GM11168 (cell line): ENCODE measurements around the gene HOMER3.
"Not testable (repeated sequence)": the region's sequence is repeated elsewhere in the genome, so short reads cannot be mapped to it uniquely, and the experiment has no call there.

Experiments
- in situ Hi-C: fragments of 300-500 bp; cut with MboI; formaldehyde crosslinking; loops from one replicate; pipeline ENCODE4 v1.12.0; 2022; ENCODE audit warnings: low sequenced_read_pairs; ENCODE audit not compliant: unreplicated experiment

Gene HOMER3

DNA sequence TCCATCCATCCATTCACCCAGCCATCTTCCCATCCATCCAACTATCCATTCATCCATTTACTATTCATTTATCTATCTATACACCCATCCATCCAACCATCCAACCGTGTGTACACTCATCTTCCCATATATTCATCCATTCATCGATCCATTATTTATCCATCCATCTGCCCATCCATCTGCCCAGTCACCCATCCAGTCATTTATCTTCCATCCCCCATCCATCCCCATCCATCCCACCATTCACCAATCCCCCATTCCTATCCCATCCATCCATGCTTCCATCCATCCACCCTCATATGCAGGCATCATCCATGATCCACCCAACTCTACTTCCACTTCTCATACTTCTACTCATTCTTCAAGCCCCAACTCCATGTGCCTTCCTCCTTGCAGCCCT lies 14.0 kb upstream of the HOMER3 start:
- in situ Hi-C loops: no loop called here

DNA sequence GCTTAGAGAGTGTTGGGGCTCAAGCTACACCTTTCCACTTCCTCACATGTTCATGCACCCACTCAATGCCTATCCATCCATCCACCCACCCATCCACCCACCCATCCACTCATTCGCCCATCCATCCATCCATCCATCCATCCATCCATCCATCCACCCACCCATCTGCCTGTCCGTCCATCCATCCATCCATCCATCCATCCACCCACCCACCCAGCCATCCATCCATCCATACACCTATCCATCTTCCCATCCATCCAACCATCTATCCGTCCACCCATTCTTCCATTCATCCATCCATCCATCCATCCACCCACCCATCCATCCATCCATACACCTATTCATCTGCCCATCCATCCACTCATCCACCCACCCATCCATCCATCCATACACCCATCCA lies 13.1 kb upstream of the HOMER3 start:
- in situ Hi-C loops: no loop called here

DNA sequence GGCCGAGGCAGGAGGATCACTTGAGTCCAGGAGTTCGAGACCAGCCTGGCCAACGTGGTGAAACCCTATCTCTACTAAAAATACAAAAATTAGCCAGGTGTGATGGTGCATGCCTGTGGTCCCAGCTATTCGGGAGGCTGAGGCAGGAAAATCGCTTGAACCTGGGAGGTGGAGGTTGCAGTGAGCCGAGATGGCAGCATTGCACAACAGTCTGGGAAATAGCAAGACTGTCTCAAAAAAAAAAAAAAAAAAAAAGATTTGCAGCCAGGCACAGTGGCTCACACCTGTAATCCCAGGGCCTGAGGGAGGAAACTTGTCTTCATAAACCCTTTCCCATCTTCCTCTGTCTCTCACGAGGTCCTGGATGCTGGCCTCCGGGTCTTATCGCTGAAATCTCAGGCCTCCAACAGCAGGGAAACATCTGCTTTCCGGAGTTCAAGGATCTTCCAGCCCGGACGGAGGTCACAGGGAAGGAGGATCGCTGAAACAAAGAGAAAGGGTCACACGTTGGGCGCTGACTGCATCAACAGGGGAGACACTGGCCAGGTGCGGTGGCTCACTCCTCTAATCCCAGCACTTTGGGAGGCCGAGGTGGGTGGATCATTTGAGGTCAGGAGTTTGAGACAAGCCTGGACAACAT lies 11.5 kb upstream of the HOMER3 start:
- in situ Hi-C loops: not testable (repeated sequence)

DNA sequence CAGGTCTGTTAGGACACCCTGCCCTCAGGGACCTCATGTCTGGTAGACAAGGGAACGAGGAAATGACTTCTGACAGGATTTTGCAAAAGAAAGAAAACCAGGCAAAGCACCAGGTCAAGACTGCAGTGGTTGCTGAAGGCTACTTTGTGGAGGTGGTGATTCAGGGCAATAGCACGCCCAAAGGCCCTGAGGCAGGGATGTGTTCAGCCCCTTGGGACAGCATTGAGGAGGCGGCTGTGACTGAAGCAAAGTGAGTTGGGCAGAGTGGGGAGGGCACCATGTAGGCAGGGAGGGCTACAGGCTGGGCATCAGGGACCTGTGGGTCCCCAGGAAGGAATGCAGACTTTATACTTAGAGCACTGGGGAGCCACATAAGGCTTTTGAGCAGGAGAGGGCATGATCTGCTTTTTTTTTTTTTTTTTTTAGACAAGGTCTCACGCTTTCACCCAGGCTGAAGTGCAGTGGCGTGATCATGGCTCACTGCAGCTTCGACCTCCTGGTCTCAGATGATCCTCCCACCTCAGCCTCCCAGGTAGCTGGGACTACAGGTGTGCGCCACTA lies 10.8 kb upstream of the HOMER3 start:
- in situ Hi-C loops: no loop called here

DNA sequence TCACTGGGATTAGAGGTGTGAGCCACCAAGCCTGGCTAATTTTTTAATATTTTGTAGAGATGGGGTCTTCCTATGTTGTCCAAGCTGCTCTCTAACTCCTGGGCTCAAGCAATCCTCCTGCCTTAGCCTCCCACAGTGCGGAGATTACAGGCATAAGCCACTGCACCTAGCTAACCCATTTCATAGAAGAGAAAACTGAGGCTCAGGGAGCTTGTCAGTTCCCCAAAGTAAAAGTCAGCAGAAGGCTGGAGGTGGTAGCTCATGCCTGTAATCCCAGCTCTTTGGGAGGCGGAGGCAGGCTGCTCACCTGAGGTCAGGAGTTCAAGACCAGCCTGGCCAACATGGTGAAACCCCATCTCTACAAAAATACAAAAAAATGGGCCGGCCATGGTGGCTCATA lies 8.8 kb upstream of the HOMER3 start:
- in situ Hi-C loops: no loop called here

DNA sequence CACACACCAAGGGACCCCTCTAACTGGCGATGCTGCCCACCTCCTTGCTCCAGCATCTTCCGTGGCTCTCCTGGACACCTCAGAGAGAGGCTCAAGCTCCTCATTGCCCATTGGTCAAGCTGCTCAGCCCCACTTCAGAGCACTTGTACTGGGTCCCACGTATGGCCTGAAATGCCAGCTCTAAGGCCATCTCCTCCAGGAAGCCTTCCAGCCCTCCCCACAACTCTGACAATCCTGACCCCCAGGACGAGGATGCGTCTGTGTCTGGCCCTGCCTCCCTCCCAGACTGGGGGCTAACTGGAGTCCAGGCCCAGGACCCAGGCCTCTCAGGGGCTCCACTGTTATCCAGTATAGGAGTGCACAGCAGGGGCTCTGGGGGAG lies 7.9 kb upstream of the HOMER3 start:
- in situ Hi-C loops: no loop called here

DNA sequence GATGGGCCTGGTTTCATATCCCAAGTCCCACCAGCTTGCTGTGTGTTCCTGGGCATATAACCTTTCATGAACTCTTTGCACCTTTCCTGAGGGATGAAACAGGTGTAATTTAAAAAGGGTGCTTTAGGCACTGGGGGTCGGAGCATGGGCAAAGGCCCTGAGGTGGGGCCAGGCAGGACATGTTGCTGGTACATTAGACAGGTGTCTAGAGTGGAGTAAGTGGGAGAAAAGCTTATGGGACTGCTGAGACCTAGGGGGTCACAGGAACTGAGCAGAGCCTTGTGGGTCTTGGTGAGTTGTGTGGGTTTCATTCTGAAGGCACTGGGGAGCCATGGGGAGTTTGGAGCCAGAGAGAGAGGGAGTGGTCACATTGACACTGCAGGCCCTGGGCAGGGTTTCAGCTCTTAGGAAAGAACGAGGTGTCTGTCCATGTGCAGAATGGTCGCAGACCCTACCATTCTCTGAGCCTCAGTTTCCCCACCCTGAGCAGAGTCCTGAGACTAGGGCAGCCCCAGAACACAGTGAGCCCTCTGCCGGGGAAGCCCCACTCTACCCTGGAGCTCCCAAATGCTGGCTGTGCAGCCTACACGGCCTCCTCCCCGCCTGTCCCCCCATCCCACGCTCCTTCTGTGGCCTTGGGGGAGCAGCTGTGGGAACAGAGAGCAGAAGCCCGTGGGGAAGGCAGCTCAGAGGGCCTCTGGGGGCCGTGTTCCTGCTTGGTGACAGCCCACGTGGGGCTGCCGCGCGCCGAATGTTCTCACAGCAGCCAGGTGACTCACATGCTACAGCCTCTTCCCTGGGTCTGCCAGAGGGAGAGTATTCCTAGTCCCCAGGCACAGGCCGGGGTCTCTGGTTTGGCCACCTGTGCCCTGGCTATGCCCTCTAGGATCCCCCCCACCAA lies 7.3 kb upstream of the HOMER3 start:
- in situ Hi-C loops: no loop called here

DNA sequence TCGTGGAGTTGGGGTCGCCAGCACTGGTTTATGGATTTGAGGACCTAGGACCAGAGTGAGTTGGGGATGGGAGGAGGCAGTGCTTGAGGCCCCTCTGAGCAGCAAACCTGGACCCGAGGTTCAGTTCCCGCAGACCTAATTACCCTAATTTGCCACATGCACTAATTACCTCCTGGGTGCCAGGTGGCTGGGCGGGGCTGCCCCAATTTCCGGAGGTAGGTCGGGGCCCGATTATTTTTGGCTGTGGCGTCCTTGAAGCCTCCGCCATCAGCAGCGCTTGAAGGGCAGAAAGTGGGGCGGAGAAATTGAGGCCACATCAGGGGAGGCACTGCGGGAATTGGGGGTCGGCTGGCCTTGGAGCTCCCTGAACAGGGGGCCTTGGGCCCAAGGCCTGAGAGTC lies 5.9 kb upstream of the HOMER3 start:
- in situ Hi-C loops: no loop called here

DNA sequence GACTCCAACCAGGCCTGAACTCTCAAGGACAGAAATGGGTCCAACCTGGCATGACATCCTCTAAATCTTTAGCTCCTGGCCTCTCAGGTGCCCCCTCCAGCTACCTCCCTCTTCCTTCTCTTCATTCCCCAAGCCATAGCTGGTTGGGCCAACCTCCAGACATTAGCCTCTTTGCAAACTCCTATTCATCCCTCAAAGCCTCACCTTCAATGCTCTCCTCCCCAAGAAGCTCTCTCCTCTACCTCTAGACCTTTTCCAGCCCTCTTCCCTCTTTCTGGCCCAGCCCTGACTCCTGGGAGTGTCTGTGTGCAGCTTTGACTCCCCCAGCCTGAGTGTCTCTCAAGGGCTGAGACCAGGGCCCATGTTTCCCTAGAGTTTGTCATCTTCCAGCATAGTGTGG lies 5.3 kb upstream of the HOMER3 start:
- in situ Hi-C loops: no loop called here

DNA sequence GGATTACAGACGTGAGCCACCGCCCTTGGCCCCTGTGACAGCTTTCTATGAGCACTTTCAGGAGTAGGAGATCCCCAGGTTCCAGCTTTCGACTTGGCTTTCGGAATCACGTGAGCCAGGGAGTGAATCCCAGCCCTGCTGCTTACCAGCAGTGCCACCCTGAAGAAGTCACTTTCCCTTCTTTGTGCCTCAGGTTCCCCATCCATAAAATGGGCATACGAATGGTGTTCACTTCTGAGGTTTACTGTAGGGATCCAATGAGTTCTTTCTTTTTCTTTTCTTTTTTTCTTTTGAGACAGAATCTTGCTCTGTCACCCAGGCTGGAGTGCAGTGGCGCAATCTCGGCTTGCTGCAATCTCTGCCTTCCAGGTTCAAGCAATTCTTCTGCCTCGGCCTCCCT lies 4.3 kb upstream of the HOMER3 start:
- in situ Hi-C loops: no loop called here

DNA sequence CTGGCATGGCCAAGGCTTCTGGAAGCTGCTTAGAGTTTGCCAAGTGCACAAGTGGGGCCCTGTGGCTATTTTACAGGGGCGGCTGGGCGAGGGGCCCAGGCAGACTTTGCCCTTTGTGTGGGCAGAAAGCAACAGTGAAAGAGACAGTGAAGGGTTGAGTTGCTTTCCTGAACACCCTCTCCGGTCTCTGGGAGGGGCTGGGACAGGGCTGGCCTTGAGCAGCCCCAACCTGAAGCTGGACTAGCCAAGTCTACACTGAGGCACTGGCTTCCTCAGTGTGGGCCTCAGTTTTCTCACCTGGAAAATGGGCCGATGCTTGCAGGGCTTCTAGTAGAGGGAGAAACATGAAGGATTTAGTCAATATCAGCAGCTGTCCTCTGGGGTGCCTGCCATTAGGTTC lies 2.4 kb upstream of the HOMER3 start:
- in situ Hi-C loops: no loop called here

DNA sequence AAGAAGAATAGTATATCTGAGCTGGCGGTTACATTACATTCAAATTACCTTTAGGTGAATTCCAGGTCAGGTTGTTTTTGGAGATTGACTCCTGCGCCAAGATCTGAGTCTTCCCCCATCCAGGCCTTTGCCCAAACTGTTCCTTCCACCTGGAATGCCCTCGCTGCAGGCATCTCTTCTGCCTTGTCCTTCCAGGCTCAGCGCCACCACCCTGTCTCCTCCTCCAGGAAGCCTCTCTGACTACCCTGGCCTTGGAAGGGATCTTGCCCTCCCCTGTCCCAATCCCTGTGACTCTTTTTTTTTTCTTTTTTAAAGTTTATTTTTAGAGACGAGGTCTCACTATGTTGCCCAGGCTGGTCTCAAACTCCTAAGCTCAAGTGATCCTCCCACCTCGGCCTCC lies 1.7 kb upstream of the HOMER3 start:
- in situ Hi-C loops: no loop called here

DNA sequence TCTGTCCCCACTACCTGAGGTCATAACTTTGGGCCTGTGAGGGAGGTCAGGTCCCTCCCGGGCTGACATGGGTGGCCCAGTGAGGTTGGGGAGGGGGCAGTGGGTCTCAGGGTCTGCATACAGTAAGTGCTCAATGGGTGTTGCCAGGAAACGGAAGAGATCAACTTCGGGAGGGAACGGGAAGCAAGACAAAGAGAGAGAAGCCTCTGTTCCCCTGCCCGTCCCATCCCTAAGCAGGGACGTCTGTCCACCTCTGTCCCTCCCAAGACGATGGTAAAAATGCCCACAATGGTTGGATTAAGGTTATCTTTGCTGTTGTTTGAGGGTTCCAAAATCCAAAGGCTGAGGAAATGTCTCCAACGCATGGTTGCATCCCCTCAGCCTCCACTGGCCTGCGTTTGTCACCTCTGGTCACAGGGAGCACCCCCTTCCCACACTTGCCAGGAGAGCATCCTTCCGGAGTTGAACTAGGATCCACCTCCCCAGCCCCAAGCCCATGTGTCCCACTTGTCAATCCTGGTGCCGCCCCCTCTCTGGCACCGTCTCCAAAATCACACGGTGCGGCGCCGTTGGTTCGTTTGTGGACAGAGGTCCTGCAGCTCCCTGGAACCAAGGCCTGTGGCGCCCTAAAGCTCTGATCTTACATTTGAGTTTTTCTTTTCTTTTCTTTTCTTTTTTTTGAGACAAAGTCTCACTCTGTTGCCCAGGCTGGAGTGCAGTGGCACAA lies 774 bp upstream of the HOMER3 start:
- in situ Hi-C loops: no loop called here

DNA sequence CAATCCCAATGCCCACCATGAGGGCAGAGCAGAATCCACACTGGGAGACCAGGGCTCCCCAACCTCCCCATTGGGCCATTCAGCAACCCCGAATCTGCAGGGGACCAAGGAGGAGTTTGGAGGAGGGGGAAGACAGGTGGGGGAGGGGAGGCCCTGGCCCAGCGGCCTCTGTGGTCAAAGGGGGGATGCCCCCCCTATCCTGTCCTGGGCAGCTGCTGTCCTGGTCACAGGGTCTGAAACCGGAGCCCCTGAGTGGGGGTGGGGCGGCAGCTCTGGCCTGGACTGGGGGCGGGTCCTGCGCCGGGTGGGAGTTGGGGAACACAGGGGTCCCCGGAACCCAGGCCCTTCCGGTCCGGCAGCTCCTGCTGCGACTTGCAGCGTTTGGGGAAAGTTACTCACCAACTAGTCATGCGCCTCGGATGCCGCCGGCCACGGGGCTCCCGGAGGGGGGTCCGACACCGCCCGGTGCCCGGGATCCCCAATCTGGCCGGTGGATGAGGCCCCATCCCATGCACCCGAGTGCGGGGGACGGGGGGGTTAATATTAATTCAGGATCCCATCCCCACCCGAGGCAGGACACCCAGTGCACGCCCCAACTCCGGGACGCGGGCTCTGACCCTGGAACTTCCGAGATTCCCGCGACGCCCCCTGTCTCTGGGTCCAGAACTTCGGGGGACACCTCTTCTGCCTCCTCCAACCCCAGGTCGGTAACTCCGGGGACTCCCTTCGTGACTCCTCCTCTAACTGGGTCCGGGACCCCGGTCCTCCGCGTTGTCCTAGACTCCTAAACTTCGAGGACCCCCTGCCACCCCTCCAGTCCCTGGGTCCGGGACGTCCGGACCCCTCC lies 872 bp downstream of the HOMER3 start:
- in situ Hi-C loops: no loop called here

DNA sequence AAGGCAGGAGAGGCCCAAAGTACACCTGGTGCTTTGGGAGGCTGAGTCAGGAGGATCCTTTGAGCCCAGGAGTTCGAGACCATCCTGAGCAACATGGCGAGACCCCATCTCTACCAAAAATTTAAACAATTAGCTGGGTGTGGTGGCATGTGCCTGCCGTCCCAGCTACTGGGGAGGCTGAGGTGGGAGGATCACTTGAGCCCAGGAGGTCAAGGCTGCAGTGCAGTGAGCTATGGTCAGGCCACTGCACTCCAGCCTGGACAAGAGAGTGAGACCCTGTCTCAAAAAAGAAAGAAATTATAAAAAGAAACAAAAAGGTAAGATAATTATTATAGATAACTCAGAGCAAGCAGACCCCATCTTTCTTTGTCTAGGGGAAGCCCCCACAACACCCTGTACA lies 1.9 kb downstream of the HOMER3 start:
- in situ Hi-C loops: no loop called here

DNA sequence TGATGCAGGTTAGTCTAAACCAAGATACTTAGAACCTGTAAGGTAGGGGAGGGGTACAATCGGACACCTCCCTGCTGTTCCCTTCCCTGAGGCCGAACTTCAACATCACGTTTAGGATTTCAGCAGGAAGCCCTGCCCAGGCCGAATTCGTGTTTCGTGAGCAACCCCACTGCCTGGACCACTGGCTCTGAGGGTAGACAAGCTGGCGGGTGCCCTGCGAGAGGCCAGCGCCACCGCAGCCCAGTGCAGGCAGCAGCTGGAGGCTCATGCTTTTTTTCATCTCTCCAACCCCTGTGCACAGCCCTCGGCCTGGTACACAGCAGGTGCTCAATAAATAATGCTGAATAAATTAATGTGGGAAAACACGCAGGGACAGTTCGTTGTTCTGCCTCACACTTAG lies 7.7 kb downstream of the HOMER3 start:
- in situ Hi-C loops: no loop called here

DNA sequence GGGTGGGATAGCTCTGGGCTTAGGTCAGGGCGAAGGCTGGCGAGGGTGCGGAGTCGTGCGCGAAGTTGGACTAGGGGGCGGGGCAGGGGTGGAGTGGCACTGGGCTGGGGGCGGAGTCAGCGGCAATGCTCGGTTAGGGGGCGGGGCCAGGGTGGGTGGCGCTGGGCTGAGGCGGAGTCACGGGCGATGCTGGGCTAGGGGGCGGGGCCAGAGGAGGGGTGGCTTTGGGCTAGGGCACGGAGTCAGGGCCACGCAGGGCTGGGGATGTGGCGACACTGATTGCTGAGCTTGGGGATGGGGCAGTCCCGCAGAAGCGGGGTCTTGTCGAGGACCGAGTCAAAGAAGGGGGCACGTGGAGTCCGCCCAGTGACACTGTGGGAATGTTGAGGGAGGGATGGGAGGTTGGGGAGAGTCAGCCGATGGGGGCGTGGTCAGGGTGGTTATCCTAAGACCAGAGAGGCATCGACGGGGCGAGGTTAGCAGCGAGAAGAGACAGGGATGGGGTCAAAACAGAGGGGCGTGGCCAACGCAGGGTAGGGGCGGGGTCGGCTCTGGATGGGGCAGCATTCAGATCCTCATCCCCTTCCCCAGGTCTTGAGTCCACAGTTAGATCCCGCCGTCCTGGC lies 8.7 kb downstream of the HOMER3 start:
- in situ Hi-C loops: no loop called here

DNA sequence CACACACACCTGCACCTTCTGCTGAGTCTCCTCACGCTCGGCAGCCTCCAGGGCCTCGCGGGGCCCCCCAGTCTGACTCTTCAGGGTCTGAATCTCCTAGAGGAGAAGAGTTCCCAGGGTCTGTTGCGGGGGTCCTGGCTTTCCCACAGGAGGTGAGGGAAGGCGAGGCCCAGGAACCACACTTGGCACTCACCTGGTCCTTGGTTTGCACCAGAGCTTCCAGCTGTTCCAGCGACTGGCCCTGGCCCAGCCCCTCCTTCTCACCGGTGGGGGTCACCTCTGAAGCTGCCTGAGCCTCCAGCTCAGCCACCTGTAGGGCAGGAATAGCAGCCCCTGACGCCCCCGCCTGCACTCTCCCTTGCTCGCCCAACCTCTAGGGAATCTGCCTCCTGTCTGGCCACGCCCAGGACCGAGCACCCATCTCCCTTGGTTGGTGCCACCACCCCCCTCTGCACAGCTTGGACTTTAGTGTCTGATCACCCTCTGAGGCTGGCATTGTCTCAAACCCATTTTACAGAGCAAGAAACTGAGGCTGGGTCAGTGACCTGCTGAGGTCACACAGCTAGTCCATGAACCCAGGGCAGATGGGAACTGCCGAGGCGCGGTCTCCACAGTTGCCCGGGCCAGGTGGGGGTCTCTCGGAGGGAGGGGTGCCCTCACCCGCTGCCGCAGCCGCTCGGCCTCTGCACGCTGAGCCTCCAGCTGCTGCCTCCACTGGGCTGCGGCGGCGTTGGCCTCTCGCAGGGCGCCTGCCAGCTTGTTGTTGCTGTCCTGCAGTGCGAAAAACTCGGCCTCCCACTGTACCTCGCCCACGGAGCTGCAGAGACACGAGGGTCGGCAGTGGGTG lies 9.5 kb downstream of the HOMER3 start:
- in situ Hi-C loops: no loop called here

DNA sequence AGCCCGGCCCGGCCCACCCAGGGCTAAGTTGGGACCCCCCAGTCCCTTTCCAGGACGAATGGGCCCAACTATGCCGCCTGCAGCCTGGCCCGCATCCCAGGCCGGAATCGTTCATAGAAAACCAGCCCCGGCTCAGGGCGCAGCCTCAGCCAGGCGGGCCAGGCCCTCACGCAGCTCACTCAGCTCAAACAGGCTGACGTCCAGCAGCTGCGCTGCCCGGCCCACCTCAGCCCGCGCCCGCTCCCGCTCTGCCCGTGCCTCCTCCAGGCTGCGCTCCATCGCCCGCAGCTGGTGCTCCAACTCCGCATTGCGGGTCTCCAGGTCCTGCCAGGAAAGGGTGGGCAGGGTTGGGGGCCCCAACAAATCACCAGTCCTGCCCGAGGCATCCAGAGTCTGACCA lies 11.7 kb downstream of the HOMER3 start:
- in situ Hi-C loops: no loop called here
